Ovary (tissue), 3 donors: ENCODE data around the gene ADAM12.

Experiments used
- POLR2A ChIP-seq: fragments of 450-650 bp; IDR thresholded peaks from one replicate; pipeline ENCODE4 v1.6.1; 2017; ENCODE audit warnings: antibody characterized with exemption, mild to moderate bottlenecking, moderate library complexity
- TF ChIP-seq, protein P1 (sequence below), 3 donors: fragments of 450-650 bp in 2 of 3; fragments of 200-600 bp in 1 of 3; IDR thresholded peaks; one replicate each; pipeline versions ENCODE4 v1.5.1 to v1.8.0; 2016 to 2022; ENCODE audit warnings: antibody characterized with exemption in 3 of 3, mild to moderate bottlenecking in 1 of 3
- donor health status: DM: no; HTN: no; CAD: no.

DNA sequence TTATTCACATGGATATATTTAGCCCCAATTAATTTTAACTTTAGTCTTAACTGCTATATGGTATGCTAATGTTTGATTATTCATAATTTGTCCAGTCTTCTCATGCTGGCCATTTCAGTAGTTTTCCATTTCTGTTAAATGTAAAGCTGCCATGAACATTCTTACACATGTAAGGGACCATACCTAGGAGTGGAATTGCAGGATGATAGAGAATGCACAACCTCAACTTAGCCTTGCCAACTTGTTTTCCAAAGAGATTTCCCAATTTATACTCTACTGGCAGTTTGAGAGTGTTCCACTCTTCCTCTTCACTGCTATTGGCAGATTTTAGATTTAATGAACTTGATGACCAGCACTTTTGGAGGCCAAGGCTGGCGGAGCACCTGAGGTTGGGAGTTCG lies 423.7 kb downstream of the ADAM12 start:
- TF ChIP-seq, protein P1, sequence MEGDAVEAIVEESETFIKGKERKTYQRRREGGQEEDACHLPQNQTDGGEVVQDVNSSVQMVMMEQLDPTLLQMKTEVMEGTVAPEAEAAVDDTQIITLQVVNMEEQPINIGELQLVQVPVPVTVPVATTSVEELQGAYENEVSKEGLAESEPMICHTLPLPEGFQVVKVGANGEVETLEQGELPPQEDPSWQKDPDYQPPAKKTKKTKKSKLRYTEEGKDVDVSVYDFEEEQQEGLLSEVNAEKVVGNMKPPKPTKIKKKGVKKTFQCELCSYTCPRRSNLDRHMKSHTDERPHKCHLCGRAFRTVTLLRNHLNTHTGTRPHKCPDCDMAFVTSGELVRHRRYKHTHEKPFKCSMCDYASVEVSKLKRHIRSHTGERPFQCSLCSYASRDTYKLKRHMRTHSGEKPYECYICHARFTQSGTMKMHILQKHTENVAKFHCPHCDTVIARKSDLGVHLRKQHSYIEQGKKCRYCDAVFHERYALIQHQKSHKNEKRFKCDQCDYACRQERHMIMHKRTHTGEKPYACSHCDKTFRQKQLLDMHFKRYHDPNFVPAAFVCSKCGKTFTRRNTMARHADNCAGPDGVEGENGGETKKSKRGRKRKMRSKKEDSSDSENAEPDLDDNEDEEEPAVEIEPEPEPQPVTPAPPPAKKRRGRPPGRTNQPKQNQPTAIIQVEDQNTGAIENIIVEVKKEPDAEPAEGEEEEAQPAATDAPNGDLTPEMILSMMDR (IDR thresholded peaks at IDR 0.05): no peak
- no peak for TF ChIP-seq POLR2A
